GM18526 (cell line): ENCODE results near the gene METTL25.

ENCODE experiments used
- POLR2A ChIP-seq: IDR thresholded peaks from 3 replicates; pipeline ENCODE4 v1.6.1; 2011; ENCODE audit not compliant: insufficient read length; ENCODE audit errors: extremely low read depth

Gene METTL25

GRCh38 chr12:82527165-82527780 is 168.9 kb downstream of the METTL25 start:
- no peak for TF ChIP-seq POLR2A
